Placental epithelial cell (primary cell): ENCODE results near the gene FAM124B. TPM values are rescaled to one million over a fixed set of nuclear protein-coding genes. Genes with fewer than 3 reads are reported as not detected.

Experiments
- total RNA-seq: library from RNA; depleted of rRNA; stranded (reverse); fragments of >200 nt; gene quantifications from 2 replicates; pipeline ENCODE4 v1.2.3, GENCODE V29; 2012

Gene FAM124B, protein sequence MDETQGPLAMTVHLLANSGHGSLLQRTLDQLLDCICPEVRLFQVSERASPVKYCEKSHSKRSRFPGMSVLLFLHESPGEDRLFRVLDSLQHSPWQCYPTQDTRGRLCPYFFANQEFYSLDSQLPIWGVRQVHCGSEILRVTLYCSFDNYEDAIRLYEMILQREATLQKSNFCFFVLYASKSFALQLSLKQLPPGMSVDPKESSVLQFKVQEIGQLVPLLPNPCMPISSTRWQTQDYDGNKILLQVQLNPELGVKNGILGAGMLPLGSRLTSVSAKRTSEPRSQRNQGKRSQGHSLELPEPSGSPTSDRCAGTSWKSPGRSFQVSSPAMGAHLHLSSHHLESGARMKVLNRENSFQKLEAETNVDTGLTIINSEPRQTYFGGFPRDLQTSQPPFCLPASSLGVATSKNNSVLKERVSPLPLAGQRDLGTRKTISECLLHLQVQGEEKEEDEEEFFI
- total RNA-seq = not detected in 2 replicates

DNA sequence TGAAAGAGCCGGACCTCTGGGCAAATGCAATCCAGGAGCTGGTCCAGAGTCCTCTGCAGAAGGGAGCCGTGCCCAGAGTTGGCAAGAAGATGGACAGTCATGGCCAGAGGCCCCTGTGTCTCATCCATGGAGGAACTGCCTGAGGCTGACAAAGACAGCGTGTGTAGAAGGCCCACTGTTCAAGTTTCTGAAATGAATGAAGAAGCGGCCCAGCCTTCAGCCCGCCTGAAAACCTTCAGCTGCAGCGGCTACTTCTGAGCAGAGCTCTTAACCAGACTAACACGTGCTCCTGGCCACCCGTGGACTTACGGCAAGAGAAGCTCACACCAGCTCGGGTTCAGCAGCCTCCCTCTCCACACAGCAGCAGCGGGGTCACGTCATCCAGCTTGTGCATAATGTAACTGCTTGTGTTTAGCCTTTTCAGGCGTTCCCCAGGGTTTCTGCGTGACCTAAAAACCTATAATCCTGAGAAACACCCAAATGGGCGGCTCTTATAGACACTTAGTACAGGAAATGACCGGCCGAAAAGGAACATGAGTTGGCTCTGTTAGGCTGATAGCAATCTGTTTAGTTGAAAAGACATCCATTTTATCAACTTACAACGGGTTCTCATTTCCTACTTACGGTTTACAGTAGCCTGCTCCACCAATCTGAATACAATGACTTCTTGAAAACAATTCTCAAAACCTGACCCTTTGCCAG is at the start of gene FAM124B:
Gene FAM124B, minus strand, starts transcription at position 467 of the 702 bp plus-strand sequence. Its CDS starts 339 bp downstream, at position 128.

Other genes with a start within 250 kb of the FAM124B start
- gene CUL3, start 183.3 kb upstream of the FAM124B start, total RNA-seq = 38.9 and 58.5 TPM in 2 replicates